GM21526 (cell line): ENCODE results near the gene GVQW3.
A peak's percentile ranks its signal among the peaks of the same experiment; 100 is the strongest.

Source experiments
- ATAC-seq: cut with Tn5 transposase; IDR thresholded peaks from one replicate; pipeline ENCODE4 v1.9.1; 2021; ENCODE audit warnings: moderate library complexity; ENCODE audit not compliant: unreplicated experiment, low FRiP score

GVQW3 gene

GRCh38 chr11:76380977-76381719 is at the start of gene GVQW3, which contains the start of gene THAP12:
TSS of gene GVQW3 (plus strand) at chr11:76381323. CDS start at chr11:76381829, 506 bp downstream.
TSS of gene THAP12 (minus strand) at chr11:76381132. CDS start at chr11:76380836, 296 bp downstream.
- peak; percentile 71 for ATAC-seq

- ATAC-seq: no peak
These were observed 46.2 kb upstream of the GVQW3 start for GRCh38 chr11:76334826-76335389.

- ATAC-seq: no peak
These were observed 45.3 kb upstream of the GVQW3 start for GRCh38 chr11:76335842-76336241.

GRCh38 chr11:76336597-76336996 is 44.5 kb upstream of the GVQW3 start:
- ATAC-seq: no peak

- no peak for ATAC-seq
These were observed 43.7 kb upstream of the GVQW3 start for GRCh38 chr11:76337469-76337868.

- ATAC-seq: no peak
These were observed 43.2 kb upstream of the GVQW3 start for GRCh38 chr11:76337923-76338322.

- no peak for ATAC-seq
These were observed 41.9 kb upstream of the GVQW3 start for GRCh38 chr11:76339221-76339620.

GRCh38 chr11:76347466-76347865 is 33.7 kb upstream of the GVQW3 start:
- no peak for ATAC-seq

GRCh38 chr11:76348348-76348747 is 32.8 kb upstream of the GVQW3 start:
- ATAC-seq: no peak

GRCh38 chr11:76355172-76355571 is 26.0 kb upstream of the GVQW3 start:
- no peak for ATAC-seq

GRCh38 chr11:76361374-76361773 is 19.7 kb upstream of the GVQW3 start:
- ATAC-seq: no peak

- no peak for ATAC-seq
These were observed 19.3 kb upstream of the GVQW3 start for GRCh38 chr11:76361776-76362175.

GRCh38 chr11:76362716-76363115 is 18.4 kb upstream of the GVQW3 start:
- no peak for ATAC-seq

GRCh38 chr11:76365038-76365679 is 16.0 kb upstream of the GVQW3 start:
- no peak for ATAC-seq

DNA sequence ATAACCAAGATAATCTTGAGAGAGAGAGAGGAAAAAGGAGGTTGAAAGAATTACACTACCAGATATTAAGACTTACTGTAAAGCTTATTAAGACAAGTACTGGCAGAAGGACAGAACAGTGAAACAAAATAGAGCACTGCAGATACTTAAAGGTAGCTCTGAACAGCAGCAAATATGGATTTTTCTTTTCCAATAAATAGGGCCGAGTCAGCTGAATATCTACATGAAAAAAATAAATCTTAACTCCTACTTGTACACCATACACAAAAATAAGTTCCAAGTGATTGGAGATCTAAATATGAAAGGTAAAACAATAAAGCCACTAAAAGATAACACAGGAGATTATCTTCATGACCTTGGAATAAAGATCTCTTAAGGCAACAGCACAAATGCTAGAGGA is 12.6 kb upstream of the GVQW3 start:
- ATAC-seq: no peak

DNA sequence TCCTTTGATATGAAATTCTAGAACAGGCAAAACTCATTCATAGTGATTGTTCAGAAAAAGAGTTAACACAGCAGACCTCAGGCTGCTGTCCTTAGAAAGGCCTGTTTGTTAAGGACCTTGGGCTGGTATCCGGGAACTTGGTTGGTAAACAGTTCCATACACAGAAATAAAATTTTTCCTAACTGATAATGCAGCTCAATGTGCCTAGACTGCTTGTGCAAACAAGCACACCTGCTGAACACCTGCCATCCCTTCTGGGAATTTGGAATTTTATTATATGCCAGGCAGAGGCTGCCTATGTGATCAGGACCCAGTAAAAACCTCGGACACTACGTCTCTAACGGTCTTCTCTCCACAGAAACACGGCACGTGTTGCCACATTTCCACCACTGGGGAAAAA is 11.7 kb upstream of the GVQW3 start:
- ATAC-seq: no peak

GRCh38 chr11:76371170-76371569 is 10.0 kb upstream of the GVQW3 start:
- no peak for ATAC-seq

- no peak for ATAC-seq
These were observed 4.2 kb upstream of the GVQW3 start for GRCh38 chr11:76376746-76377558.

- ATAC-seq: no peak
These were observed 1.3 kb upstream of the GVQW3 start for GRCh38 chr11:76379807-76380158.

- ATAC-seq: no peak
These were observed 755 bp upstream of the GVQW3 start for GRCh38 chr11:76380159-76380976.
